GM04503 (cell line): Measurements from ENCODE around the gene ATXN3L.
"Not testable (repeated sequence)": the region's sequence is repeated elsewhere in the genome, so short reads cannot be mapped to it uniquely, and the experiment has no call there.

Experiments
- DNase-seq: peaks from one replicate; pipeline ENCODE4 v3.0.0-alpha.2; 2012; ENCODE audit warnings: low read depth

ATXN3L gene

DNA sequence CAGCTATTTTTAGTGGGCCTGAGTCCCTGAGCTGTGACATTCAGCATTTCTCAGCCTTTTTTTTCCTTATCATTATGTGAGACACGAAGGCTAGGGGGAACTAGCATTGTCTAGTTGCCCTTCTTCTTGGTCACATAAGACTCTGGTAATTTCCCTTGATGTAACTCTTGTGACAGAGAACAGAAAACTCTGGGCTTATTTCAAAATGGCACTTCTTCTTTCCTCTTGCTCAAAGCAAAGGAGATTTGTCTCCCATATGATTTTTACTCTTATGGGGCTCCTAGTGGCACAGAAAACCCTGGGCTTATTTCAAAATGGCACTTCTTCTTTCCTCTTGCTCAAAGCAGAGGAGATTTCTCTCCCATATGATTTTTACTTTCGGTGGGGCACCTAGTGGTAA lies 14.7 kb downstream of the ATXN3L start:
- DNase-seq: no peak

- DNase-seq: no peak
Measured at GRCh38 chrX:13304052-13304451, 15.8 kb downstream of the ATXN3L start.

DNA sequence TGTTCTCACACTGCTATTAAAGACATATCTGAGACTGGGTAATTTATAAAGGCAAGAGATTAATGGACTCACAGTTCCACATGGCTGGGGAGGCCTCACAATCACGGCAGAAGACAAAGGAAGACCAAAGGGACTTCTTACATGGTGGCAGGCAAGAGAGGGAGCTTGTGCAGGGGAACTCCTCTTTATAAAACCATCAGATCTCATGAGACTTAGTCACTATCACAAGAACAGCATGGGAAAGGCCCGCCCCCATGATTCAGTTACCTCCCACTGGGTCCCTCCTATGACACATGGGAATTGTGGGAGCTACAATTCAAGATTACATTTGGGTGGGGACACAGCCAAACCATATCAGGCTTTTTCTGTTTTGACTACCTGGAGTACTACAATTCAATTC lies 16.6 kb downstream of the ATXN3L start:
- not testable (repeated sequence) for DNase-seq

- DNase-seq: no peak
Measured at GRCh38 chrX:13298836-13299235, 21.0 kb downstream of the ATXN3L start.

DNA sequence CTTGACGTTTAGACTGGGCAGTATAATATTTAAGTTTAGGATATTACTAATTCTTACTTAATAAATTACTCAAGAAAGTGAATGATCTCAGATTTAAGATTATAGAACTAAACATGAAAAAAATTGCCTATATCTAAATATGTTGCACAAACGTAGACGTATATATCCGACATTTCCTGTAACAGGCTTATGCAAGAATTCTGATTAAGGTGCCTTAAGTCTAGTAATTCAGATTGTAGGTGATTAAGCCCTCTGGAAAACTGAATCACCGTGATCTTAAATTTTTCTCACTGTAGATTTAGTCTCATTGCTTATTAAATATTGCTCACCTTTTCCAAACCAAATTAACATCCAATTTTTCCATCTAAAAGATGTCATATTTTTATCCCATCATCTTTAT lies 24.0 kb downstream of the ATXN3L start:
- DNase-seq: no peak

DNA sequence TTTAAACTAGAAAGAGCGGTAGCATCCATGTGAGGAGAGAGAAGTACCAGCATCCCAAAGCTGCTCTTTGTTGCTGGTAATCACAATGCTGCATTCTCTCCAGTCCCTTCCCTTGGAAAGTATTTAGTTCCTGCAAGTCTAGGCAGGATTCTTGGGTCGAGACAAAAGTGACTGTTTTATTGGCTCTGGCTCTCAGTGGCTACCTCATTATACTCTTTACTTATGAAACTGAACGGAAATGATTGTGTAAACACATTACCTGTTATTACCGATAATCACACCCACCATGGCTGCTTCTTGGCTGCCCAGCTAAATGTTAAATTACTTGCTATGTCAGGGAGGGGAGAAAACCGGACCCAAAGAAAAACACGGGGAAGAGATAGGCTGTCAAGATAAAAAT lies 26.2 kb downstream of the ATXN3L start:
- no peak for DNase-seq

DNA sequence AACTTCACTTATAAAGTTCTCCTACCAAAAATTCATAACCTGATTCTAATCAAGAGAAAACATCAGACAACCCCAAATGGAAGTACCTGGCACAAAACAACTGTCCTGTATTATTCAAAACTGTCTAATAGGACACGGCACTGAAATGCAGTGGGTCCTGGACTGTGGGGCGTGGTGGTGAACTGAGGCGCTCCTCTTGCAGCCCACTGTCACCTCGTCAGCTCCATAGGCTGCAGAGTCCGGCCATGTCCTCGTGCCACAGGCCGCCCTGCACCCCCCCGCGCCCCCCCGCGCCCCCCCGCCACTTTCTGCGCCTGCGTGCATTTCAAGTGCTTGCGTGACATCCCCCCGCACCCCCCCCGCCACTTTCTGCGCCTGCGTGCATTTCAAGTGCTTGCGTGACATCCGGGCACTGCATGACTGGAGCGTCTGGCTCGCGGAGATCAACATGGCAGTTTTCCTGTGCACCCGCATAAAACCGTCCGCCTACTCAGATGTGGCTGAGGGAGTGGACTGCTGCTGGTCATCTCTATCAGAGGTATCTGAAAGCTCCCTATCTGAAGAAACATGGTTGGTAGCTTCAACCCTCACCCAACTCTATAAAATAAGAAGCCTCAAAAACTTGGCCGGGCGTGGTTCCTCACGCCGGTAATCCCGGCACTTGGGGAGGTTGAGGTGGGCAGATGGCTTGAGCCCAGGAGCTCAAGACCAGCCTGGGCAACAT lies 28.8 kb downstream of the ATXN3L start:
- DNase-seq: no peak

GRCh38 chrX:13288671-13289070 lies 31.2 kb downstream of the ATXN3L start:
- no peak for DNase-seq

DNA sequence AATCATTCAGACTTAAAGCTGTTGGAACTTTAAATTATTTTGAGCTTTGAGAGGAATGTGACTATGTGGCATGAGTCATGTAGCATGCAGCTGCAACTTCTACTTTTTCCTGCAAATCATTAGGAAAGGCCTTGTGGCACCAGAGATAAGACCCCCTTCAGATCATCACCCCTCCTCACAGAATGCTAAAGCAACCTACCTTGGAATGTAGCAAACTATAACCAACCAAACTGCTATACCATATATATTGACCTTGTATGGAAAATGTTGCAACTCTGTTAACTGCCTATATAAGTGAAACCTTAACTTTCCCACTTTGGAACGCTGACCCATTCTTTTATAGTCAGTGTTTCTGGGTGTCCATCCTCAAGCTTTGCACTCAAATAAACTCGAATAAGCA lies 32.0 kb downstream of the ATXN3L start:
- DNase-seq: peak; percentile 24

DNA sequence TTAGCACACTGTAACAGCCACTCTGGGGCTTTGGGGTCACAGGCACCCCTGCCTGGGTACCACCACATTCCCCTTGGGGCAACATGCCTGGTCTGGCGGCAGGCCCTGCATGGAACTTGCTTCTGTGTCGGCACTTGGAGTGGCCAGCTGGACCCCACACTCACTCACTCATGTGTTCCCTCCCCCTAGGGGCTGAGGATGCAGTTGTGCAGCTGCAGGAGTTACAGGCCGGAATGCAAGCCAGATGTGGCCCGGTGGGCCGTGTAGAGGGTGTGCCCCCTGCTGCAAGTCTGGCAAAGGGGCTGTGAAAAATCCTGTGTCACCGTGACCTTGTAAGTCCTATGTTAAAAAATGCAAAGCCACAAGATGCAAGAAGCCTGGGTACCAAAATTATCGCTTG lies 34.2 kb downstream of the ATXN3L start:
- no peak for DNase-seq

- no peak for DNase-seq
Measured at GRCh38 chrX:13285229-13285628, 34.6 kb downstream of the ATXN3L start.

- DNase-seq: no peak
Measured at GRCh38 chrX:13284570-13284969, 35.3 kb downstream of the ATXN3L start.

- peak; percentile 58 for DNase-seq
Measured at GRCh38 chrX:13283950-13284546, 35.8 kb downstream of the ATXN3L start.

- DNase-seq: no peak
Measured at GRCh38 chrX:13283512-13283911, 36.3 kb downstream of the ATXN3L start.

DNA sequence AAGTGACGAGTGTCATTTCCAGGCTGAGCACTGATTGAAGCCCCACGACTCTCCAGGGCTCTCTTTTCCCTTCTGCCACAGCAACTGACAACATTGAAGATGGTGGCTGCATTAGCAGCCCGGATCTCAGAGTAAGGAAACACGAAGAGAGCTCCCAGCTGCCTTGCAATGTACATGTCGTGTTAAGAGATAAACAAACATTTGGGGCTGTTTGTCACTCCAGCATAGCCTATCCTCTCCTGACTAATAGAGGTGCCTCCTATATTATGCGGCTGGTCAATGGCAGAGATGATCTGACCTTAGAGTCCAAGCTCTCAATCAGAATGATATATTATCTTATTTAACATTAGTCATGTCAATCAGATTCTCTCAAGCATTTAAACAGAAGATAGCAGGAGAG lies 38.6 kb downstream of the ATXN3L start:
- no peak for DNase-seq

DNA sequence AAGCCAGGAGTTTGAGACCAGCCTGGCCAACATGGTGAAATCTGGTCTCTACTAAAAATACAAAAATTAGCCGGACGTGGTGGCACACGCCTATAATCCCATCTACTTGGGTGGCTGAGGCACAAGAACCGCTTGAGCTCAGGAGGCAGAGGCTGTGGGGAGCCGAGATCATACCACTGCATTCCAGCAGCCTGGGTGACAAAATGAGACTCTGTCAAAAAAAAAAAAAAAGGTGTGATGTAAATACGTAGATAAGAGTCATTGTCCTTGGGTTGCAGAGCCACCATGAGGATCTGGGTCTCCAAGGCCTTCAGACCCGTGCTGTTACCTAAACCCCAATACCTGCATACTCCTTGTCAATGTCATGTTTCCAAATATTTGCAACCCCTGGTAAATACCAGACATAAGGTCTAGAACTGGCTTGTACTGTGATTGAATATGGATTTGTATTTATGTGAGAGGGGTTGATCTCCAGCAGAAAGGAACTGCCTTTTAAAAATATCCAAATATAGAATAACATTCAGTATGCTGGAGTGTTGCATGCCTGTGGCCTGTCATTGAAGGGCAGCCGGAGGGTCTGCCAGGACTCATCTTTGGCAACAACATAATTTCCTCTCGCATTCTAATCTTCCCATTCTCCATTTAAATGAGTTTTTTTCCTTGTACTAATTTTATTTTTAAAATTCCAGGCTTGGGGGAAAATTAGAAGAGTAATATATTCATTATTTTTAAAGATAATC lies 40.4 kb downstream of the ATXN3L start:
- no peak for DNase-seq

- DNase-seq: no peak
Measured at GRCh38 chrX:13277539-13277938, 42.3 kb downstream of the ATXN3L start.

- DNase-seq: no peak
Measured at GRCh38 chrX:13276991-13277390, 42.9 kb downstream of the ATXN3L start.

- no peak for DNase-seq
Measured at GRCh38 chrX:13275031-13275430, 44.8 kb downstream of the ATXN3L start.

GRCh38 chrX:13272426-13272825 lies 47.4 kb downstream of the ATXN3L start:
- DNase-seq: no peak

DNA sequence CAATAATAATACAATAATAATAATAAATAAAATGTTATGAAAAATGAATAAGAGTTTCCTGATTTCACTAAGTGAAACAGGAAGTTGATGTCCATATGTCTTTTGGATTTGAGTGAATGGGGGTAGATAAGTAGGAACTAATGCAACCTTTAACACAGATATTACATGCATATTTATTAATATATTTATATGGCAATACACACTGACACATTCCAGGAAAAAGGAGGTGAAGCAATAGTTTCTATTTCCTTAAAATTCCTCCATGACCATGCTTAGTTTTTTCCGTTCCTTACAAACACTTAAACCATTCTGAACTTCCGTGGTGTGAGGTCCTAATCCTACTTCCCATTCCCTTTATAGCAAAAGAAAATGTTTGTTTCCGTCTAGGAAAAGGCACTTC lies 48.3 kb downstream of the ATXN3L start:
- DNase-seq: no peak

GRCh38 chrX:13270360-13270759 lies 49.5 kb downstream of the ATXN3L start:
- DNase-seq: no peak

- no peak for DNase-seq
Measured at GRCh38 chrX:13268874-13269273, 51.0 kb downstream of the ATXN3L start.
